ENCODE data around the gene SYT12. TPM values are rescaled to one million over a fixed set of nuclear protein-coding genes. Genes with fewer than 3 reads are reported as not detected.

Gene SYT12
- total and polyA plus RNA-seq, 2 of the 4 experiments (the other 2 are of a cell fraction): 0.54 to 0.74 TPM

- Histone ChIP-seq H3K18ac (ENCODE audit: low read depth, low read length) (no peak overlapping the region), H2AK9ac (replicated peaks; ENCODE audit: low read depth, low read length, poor library complexity) (no peak overlapping the region), H3K9me3 (ENCODE audit: control insufficient read depth, insufficient read depth, low read length) (no peaks in the 10 kb centered on the region), H2BK120ac (ENCODE audit: low read depth, low read length) (no peak overlapping the region), H3K36me3 (ENCODE audit: control insufficient read depth, insufficient read depth, low read length) (no peaks in the 10 kb centered on the region), H3K79me1 (ENCODE audit: low read depth in 1 of 2, low read length in 2 of 2) (no peaks in the 10 kb centered on the region), H2BK20ac (ENCODE audit: low read depth, low read length) (no peak overlapping the region), H3K9me1 (ENCODE audit: insufficient read depth, low read length) (peaks cover 8% of the 10 kb centered on the region), H3K14ac (replicated peaks; ENCODE audit: low read depth, low read length) (no peak overlapping the region), H4K20me1 (ENCODE audit: insufficient read depth, low read length) (no peaks in the 10 kb centered on the region), H3K9ac (ENCODE audit: low read depth, low read length) (no peak overlapping the region), H4K91ac (ENCODE audit: insufficient read depth, low read depth, low read length) (no peak overlapping the region), H2AFZ (replicated peaks; ENCODE audit: low read length, poor library complexity) (no peak overlapping the region), H3K27me3 (ENCODE audit: control insufficient read depth, insufficient read depth, low read length) (no peaks in the 10 kb centered on the region), H3K4me3 (ENCODE audit: insufficient read depth, low read depth, low read length) (no peak overlapping the region), H2BK5ac (ENCODE audit: low read depth, low read length, poor library complexity, severe bottlenecking) (no peak overlapping the region), H2AK5ac (ENCODE audit: low read depth, low read length) (no peak overlapping the region), H2BK15ac (ENCODE audit: low read depth, low read length) (no peak overlapping the region), H3K23ac (ENCODE audit: low read depth, low read length) (no peak overlapping the region), H3K27ac (ENCODE audit: insufficient read depth, low read length) (no peak overlapping the region), H3K56ac (ENCODE audit: extremely low read depth, insufficient read depth, low read length) (no peak overlapping the region), H4K5ac (ENCODE audit: low read depth, low read length) (no peak overlapping the region), H4K8ac (ENCODE audit: low read depth in 2 of 2, low read length in 2 of 2) (no peak overlapping the region), H3K4ac (ENCODE audit: low read depth, low read length) (no peak overlapping the region), H3K4me2 (ENCODE audit: low read depth, low read length) (no peak overlapping the region), H3K4me1 (ENCODE audit: control insufficient read depth, insufficient read depth, low read length) (peaks cover 5% of the 10 kb centered on the region)
- dilution Hi-C loops (cut with HindIII; ENCODE audit: low sequenced_read_pairs, unreplicated experiment): no loop called here
- DNase-seq (no peak), ATAC-seq (ENCODE audit: low read depth) (no peak)
- in situ Hi-C loops (cut with MboI; ENCODE audit: low sequenced_read_pairs): no loop called here
- peak; percentile 56 for TF ChIP-seq MAFK (IDR thresholded peaks at IDR 0.05; ENCODE audit: low read depth, low read length)
- no peak for TF ChIP-seq FOS (IDR thresholded peaks at IDR 0.05; ENCODE audit: low read depth, low read length)
- TF ChIP-seq SMC3 (IDR thresholded peaks at IDR 0.05; ENCODE audit: low read depth, low read length): no peak
- POLR2A ChIA-PET (ENCODE audit: unreplicated experiment): interaction anchor here (0.6 to 0.7 kb wide), 2 partner anchors 270 to 285 kb away, joined by 3 to 5 read pairs; no protein-coding TSS in a partner anchor
- no CpG with 5 or more reads among the region's 2 CpGs for WGBS, 2 experiments (ENCODE audit: extremely low coverage in 2 of 2, insufficient read length in 1 of 2)
- intact Hi-C loops (cut with micrococcal nuclease): no loop called here
- CTCF ChIA-PET: no interaction called here
- no TSS peak for BruUV-seq (replicated peaks)
Observed at GRCh38 chr11:66992041-66992440, 30.9 kb upstream of the SYT12 start.
